Mesendoderm (in vitro differentiated cells): ENCODE measurements around the gene CEACAM1.

Source experiments
- DNase-seq: peaks from one replicate; pipeline ENCODE4 v3.0.0; 2013
- H2AK5ac ChIP-seq: 2 replicates; pipeline ENCODE4 v1.6.1; 2013; ENCODE audit warnings: low read length, inconsistent platforms
- H2BK120ac ChIP-seq: 2 replicates; pipeline ENCODE4 v1.6.1; 2013; ENCODE audit warnings: low read depth, mild to moderate bottlenecking, low read length, moderate library complexity, mixed read lengths
- H2BK15ac ChIP-seq: replicated peaks from 2 replicates; pipeline ENCODE4 v1.6.1; 2013; ENCODE audit warnings: low read depth, mild to moderate bottlenecking, moderate library complexity
- H2BK5ac ChIP-seq: 2 replicates; pipeline ENCODE4 v1.6.1; 2013; ENCODE audit warnings: low read length, inconsistent platforms
- H3K18ac ChIP-seq: 2 replicates; pipeline ENCODE4 v1.6.1; 2013; ENCODE audit warnings: mild to moderate bottlenecking, low read length, mixed read lengths
- H3K23ac ChIP-seq: one replicate; pipeline ENCODE4 v1.6.1; 2013; ENCODE audit warnings: low read length
- H3K27ac ChIP-seq: 2 replicates; pipeline ENCODE4 v1.5.1; 2013; ENCODE audit warnings: low read depth, mild to moderate bottlenecking, inconsistent platforms, low read length, moderate library complexity
- H3K27me3 ChIP-seq: 2 replicates; pipeline ENCODE4 v1.6.1; 2013; ENCODE audit warnings: low read length, control low read depth, mild to moderate bottlenecking, inconsistent platforms; ENCODE audit not compliant: insufficient read depth, poor library complexity
- H3K36me3 ChIP-seq: 2 replicates; pipeline ENCODE4 v1.6.1; 2013; ENCODE audit warnings: low read length, inconsistent platforms; ENCODE audit not compliant: control insufficient read depth, insufficient read depth
- H3K4ac ChIP-seq: one replicate; pipeline ENCODE4 v1.6.1; 2013; ENCODE audit warnings: low read depth, mild to moderate bottlenecking, low read length, moderate library complexity
- H3K4me1 ChIP-seq: 2 replicates; pipeline ENCODE4 v1.6.1; 2013; ENCODE audit warnings: low read depth, low read length, inconsistent platforms; ENCODE audit not compliant: control insufficient read depth
- H3K4me2 ChIP-seq: 2 replicates; pipeline ENCODE4 v1.6.1; 2013; ENCODE audit warnings: low read length
- H3K4me3 ChIP-seq: 2 replicates; pipeline ENCODE4 v1.5.1; 2013; ENCODE audit warnings: mild to moderate bottlenecking, low read length
- H3K56ac ChIP-seq: one replicate; pipeline ENCODE4 v1.6.1; 2013; ENCODE audit warnings: low read length
- H3K79me1 ChIP-seq: 2 replicates; pipeline ENCODE4 v1.6.1; 2013; ENCODE audit warnings: low read length, inconsistent platforms
- H3K79me2 ChIP-seq: 2 replicates; pipeline ENCODE4 v1.6.1; 2013; ENCODE audit warnings: mild to moderate bottlenecking, low read length; ENCODE audit not compliant: control insufficient read depth, insufficient read depth
- H3K9ac ChIP-seq: 2 replicates; pipeline ENCODE4 v1.6.1; 2013; ENCODE audit warnings: low read length, inconsistent platforms
- H4K5ac ChIP-seq: one replicate; pipeline ENCODE4 v1.6.1; 2013; ENCODE audit warnings: low read length
- H4K8ac ChIP-seq: one replicate; pipeline ENCODE4 v1.6.1; 2013; ENCODE audit warnings: low read depth, mild to moderate bottlenecking, control low read depth, low read length, moderate library complexity
- WGBS: extraction: QIAGEN DNeasy Blood & Tissue Kit; methylation state at CpG from one replicate; pipeline ENCODE4 v1.1.7; 2013; ENCODE audit warnings: low lambda C conversion rate, missing lambda C conversion rate; ENCODE audit not compliant: insufficient coverage; ENCODE audit errors: extremely low coverage; 5-methylcytosine and 5-hydroxymethylcytosine counted together

The CEACAM1 gene

DNA sequence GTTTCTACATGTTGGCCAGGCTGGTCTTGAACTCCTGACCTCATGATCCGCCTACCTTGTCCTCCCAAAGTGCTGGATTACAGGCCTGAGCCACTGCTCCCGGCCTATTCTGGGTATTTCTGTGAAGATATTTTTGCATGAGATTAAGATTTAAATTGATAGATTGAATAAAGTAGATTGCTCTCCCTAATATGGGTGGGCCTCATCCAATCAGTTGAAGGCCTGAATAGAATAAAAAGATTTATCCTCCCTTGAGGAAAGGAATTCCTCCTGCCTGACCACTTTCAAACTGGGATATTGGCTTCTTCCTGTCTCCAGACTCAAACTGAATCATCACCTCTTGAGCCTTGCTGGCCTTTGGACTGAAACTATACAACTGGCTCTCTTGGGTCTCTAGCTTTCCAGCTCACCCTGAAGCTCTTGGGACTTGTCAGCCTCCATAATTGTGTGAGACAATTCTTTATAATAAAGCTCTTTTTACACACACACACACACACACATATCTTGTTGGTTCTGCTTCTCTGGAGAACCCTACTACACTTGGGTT lies 49.4 kb downstream of the CEACAM1 start:
- Histone ChIP-seq H3K36me3 (no peaks in the 10 kb centered on the region), H4K5ac (no peak overlapping the region), H3K9ac (no peak overlapping the region), H2BK15ac (no peak overlapping the region), H2AK5ac (no peak overlapping the region), H3K4me2 (no peak overlapping the region), H3K56ac (no peak overlapping the region), H3K23ac (no peak overlapping the region), H3K18ac (no peak overlapping the region), H3K4me1 (peaks cover 11% of the 10 kb centered on the region), H3K79me2 (no peaks in the 10 kb centered on the region), H3K4me3 (no peak overlapping the region), H3K79me1 (no peaks in the 10 kb centered on the region), H3K4ac (no peak overlapping the region), H2BK5ac (no peak overlapping the region), H2BK120ac (no peak overlapping the region), H3K27me3 (no peaks in the 10 kb centered on the region), H3K27ac (no peak overlapping the region), H4K8ac (no peak overlapping the region)
- no peak for DNase-seq
- no CpG with 5 or more reads among the region's 2 CpGs for WGBS

- Histone ChIP-seq H3K9ac (no peak overlapping the region), H3K27me3 (no peaks in the 10 kb centered on the region), H2BK5ac (no peak overlapping the region), H3K4me3 (no peak overlapping the region), H2AK5ac (no peak overlapping the region), H3K79me1 (no peaks in the 10 kb centered on the region), H3K4ac (no peak overlapping the region), H3K36me3 (no peaks in the 10 kb centered on the region), H4K5ac (no peak overlapping the region), H3K56ac (no peak overlapping the region), H3K18ac (no peak overlapping the region), H3K27ac (no peak overlapping the region), H2BK15ac (no peak overlapping the region), H3K23ac (no peak overlapping the region), H4K8ac (no peak overlapping the region), H3K4me1 (peaks cover 12% of the 10 kb centered on the region), H3K4me2 (no peak overlapping the region), H2BK120ac (no peak overlapping the region), H3K79me2 (no peaks in the 10 kb centered on the region)
- no peak for DNase-seq
- WGBS = no CpG with 5 or more reads among the region's 2 CpGs
These were observed 50.3 kb downstream of the CEACAM1 start for GRCh38 chr19:42477933-42478332.

DNA sequence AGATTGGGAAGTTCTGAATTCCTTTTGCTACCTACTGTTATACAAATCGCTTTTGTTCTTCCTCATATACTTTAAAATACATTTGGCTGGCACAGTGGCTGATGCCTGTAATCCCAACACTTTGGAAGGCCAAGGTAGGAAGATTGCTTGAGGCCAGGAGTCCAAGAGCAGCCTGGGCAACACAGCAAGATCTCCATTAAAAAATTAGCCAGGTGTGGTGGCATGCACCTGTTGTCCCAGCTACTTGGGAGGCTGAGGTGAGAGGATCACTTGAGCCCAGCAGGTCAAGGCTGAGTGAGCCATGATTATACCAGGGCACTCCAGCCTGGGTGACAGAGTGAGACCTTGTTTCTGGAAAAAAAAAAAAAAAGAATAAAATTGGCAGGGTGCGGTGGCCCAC lies 51.2 kb downstream of the CEACAM1 start:
- Histone ChIP-seq H3K23ac (no peak overlapping the region), H3K4me2 (no peak overlapping the region), H4K5ac (no peak overlapping the region), H2BK5ac (no peak overlapping the region), H2AK5ac (no peak overlapping the region), H3K4me3 (no peak overlapping the region), H3K79me1 (no peaks in the 10 kb centered on the region), H4K8ac (no peak overlapping the region), H3K4me1 (peaks cover 13% of the 10 kb centered on the region), H2BK120ac (peak overlapping the region; percentile 49), H3K36me3 (no peaks in the 10 kb centered on the region), H3K18ac (peak overlapping the region; percentile 54), H3K27ac (no peak overlapping the region), H3K79me2 (no peaks in the 10 kb centered on the region), H3K27me3 (no peaks in the 10 kb centered on the region), H3K9ac (no peak overlapping the region), H3K4ac (no peak overlapping the region), H2BK15ac (no peak overlapping the region), H3K56ac (no peak overlapping the region)
- DNase-seq = no peak
- no CpG with 5 or more reads among the region's 2 CpGs for WGBS

- Histone ChIP-seq H3K79me2 (no peaks in the 10 kb centered on the region), H3K23ac (no peak overlapping the region), H2AK5ac (no peak overlapping the region), H3K27me3 (no peaks in the 10 kb centered on the region), H3K36me3 (no peaks in the 10 kb centered on the region), H3K4me2 (no peak overlapping the region), H2BK120ac (no peak overlapping the region), H3K56ac (no peak overlapping the region), H3K4me3 (no peak overlapping the region), H3K79me1 (no peaks in the 10 kb centered on the region), H4K5ac (no peak overlapping the region), H4K8ac (no peak overlapping the region), H2BK5ac (no peak overlapping the region), H3K27ac (no peak overlapping the region), H2BK15ac (no peak overlapping the region), H3K4me1 (peaks cover 13% of the 10 kb centered on the region), H3K18ac (no peak overlapping the region), H3K4ac (no peak overlapping the region), H3K9ac (no peak overlapping the region)
- no CpG with 5 or more reads among the region's 4 CpGs for WGBS
- peak; percentile 94 for DNase-seq
These were observed 52.9 kb downstream of the CEACAM1 start for GRCh38 chr19:42475366-42475765.

GRCh38 chr19:42474743-42475142 lies 53.5 kb downstream of the CEACAM1 start:
- no peaks in the 10 kb centered on the region for H3K36me3 ChIP-seq
- DNase-seq = peak; percentile 82
- peak overlapping the region; percentile 23 for H2BK15ac ChIP-seq
- H2BK5ac ChIP-seq = peak overlapping the region; percentile 97
- H3K18ac ChIP-seq = peak overlapping the region; percentile 56
- peak overlapping the region; percentile 39 for H3K9ac ChIP-seq
- peak overlapping the region; percentile 79 for H3K56ac ChIP-seq
- peak overlapping the region; percentile 93 for H2AK5ac ChIP-seq
- H4K5ac ChIP-seq = peak overlapping the region; percentile 21
- no peak overlapping the region for H3K23ac ChIP-seq
- no peaks in the 10 kb centered on the region for H3K79me1 ChIP-seq
- no peak overlapping the region for H3K4ac ChIP-seq
- H3K79me2 ChIP-seq = no peaks in the 10 kb centered on the region
- H3K27me3 ChIP-seq = no peaks in the 10 kb centered on the region
- H3K4me1 ChIP-seq = peaks cover 13% of the 10 kb centered on the region
- H3K4me2 ChIP-seq = no peak overlapping the region
- peak overlapping the region; percentile 43 for H3K27ac ChIP-seq
- H4K8ac ChIP-seq = no peak overlapping the region
- H3K4me3 ChIP-seq = no peak overlapping the region
- no peak overlapping the region for H2BK120ac ChIP-seq
- WGBS = no CpG with 5 or more reads among the region's 4 CpGs

DNA sequence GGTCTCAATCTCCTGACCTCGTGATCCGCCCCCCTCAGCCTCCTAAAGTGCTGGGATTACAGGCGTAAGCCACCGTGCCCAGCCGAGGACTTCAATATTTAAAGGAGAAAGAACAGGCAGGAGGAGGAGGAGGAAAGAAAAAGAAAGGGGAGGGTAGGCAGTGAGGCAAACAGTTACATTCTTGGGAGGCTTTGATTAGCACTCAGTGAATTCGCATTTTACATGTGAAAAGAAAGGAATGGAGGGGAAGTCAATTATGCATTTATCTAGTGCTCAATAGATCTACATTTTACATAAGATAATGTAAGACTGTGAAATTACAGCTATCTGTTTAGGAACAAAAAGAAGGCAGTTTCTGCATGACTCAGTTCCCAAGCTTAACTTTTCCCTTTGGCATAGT lies 54.6 kb downstream of the CEACAM1 start:
- Histone ChIP-seq H3K23ac (no peak overlapping the region), H4K8ac (no peak overlapping the region), H3K56ac (no peak overlapping the region), H3K27ac (no peak overlapping the region), H4K5ac (no peak overlapping the region), H3K4ac (no peak overlapping the region), H2AK5ac (no peak overlapping the region), H3K4me3 (no peak overlapping the region), H3K79me2 (no peaks in the 10 kb centered on the region), H2BK120ac (no peak overlapping the region), H3K18ac (no peak overlapping the region), H2BK5ac (no peak overlapping the region), H3K27me3 (no peaks in the 10 kb centered on the region), H3K4me2 (no peak overlapping the region), H3K36me3 (no peaks in the 10 kb centered on the region), H3K79me1 (no peaks in the 10 kb centered on the region), H3K4me1 (peaks cover 13% of the 10 kb centered on the region), H2BK15ac (no peak overlapping the region), H3K9ac (no peak overlapping the region)
- DNase-seq = peak; percentile 81
- WGBS = no CpG with 5 or more reads among the region's 6 CpGs
